AG04449 (cell line): ENCODE data around the gene OR6C76.
"Not testable (repeated sequence)": the region's sequence is repeated elsewhere in the genome, so short reads cannot be mapped to it uniquely, and the experiment has no call there.

Experiments
- CTCF ChIA-PET: fragments of 350-600 bp; formaldehyde crosslinking; extraction: SDS; loops from one replicate; lab custom pipeline; 2021; ENCODE audit warnings: antibody characterized with exemption; lab: Yijun Ruan, JAX
- POLR2A ChIA-PET: fragments of 400-600, 350-600 bp; formaldehyde crosslinking; extraction: SDS; loops from one replicate; lab custom pipeline; 2020; ENCODE audit warnings: antibody characterized with exemption, inconsistent platforms; lab: Yijun Ruan, JAX
- DNase-seq: peaks from one replicate; pipeline ENCODE4 v3.0.0-alpha.2; 2010; ENCODE audit warnings: low read depth, low spot score
- H3K4me3 ChIP-seq: 2 replicates; pipeline ENCODE4 v1.5.1; 2011; ENCODE audit warnings: low read depth, mild to moderate bottlenecking, control low read depth, low read length
- TF ChIP-seq, protein P1 (sequence below): IDR thresholded peaks from one replicate; pipeline ENCODE4 v1.5.1; 2011; ENCODE audit warnings: mild to moderate bottlenecking, moderate library complexity, low read length, control low read depth, inconsistent platforms; ENCODE audit not compliant: insufficient read depth; ENCODE audit errors: missing control alignments

The OR6C76 gene

DNA sequence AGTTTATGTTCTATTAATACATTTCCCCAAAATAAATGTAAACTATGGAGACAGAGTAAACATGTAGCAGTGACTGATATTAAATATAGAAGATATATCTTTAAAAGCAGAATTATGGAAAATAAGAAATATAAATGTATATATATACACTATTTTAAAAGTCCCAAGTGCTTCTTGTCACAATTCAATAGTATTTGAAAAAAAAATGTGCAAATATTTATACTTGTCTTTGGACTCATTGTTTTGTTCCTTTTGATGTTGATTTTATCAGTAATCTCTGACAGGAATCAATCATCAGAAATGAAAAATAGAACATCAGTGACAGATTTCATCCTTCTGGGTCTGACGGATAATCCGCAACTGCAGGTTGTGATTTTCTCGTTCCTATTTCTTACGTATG, at the start of gene OR6C76:
Gene OR6C76 (plus strand): TSS at position 301 of the 400 bp plus-strand sequence. CDS start 0 bp downstream, at position 301.
- ChIA-PET POLR2A (no interaction called here), CTCF (no interaction called here)
- TF ChIP-seq, protein P1, sequence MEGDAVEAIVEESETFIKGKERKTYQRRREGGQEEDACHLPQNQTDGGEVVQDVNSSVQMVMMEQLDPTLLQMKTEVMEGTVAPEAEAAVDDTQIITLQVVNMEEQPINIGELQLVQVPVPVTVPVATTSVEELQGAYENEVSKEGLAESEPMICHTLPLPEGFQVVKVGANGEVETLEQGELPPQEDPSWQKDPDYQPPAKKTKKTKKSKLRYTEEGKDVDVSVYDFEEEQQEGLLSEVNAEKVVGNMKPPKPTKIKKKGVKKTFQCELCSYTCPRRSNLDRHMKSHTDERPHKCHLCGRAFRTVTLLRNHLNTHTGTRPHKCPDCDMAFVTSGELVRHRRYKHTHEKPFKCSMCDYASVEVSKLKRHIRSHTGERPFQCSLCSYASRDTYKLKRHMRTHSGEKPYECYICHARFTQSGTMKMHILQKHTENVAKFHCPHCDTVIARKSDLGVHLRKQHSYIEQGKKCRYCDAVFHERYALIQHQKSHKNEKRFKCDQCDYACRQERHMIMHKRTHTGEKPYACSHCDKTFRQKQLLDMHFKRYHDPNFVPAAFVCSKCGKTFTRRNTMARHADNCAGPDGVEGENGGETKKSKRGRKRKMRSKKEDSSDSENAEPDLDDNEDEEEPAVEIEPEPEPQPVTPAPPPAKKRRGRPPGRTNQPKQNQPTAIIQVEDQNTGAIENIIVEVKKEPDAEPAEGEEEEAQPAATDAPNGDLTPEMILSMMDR, result no peak
- H3K4me3 ChIP-seq, result no peak within 1 kb of the TSS
- no peak for DNase-seq

DNA sequence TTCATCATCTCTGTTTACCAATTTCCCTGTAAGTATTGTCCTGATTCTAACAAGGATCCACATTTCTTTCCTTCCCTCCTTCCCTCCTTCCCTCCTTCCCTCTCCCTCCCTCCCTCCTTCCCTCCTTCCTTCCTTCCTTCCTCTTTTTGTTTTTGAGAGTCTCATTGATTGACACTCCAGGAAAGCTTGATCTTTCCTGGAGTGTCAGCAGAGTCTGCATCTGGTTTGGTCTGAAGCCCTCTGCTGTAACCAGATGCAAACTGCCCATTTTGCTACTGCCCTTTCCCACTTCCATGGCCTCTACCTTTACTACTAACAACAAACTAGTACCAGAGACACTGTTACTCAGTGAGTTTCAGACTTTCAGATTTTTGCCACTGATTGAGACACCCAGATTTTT, 40.2 kb upstream of the OR6C76 start:
- CTCF ChIA-PET, result no interaction called here

DNA sequence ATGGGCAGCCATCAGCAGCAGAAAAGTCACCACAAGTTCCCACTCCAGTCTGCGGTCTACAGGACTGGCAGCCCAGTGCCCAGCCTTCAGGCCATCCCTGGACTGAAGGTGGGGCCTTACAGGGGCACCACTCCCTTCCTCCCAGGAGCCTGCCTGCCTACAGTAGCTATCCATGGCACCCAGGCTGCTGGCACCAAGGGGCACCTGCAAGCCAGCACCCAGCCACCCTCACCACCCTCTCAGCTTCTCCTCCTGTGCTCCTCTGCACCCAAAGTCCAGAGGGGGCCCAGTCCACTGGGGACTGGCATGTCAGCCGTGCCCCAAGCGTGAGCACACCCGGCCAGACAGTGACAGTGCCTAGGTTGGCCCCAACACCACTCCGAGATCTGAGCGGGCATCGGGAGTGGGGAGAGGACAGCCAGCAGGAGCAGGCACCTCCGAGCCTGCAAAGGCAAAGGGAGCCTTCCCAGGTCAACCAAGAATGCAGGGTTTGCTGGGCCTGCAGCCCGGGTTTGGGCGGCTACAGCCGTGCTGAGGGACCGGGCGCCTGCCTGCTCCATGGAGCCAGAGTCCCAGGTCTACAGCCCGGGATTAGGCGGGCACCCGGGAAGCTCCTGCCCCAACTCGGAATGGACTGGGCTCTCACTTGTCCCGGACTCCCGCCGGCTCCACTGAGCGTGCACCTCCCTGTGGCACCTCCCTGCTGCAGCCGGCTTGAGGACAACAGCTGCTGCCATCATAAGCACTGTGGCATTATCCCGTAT, 33.8 kb upstream of the OR6C76 start:
- DNase-seq, result no peak
- ChIA-PET CTCF (no interaction called here), POLR2A (no interaction called here)
- TF ChIP-seq, protein P1, result no peak
- no peak overlapping the region for H3K4me3 ChIP-seq

More for the DNA sequence above, 40.2 kb upstream of the OR6C76 start:
- POLR2A ChIA-PET, result no interaction called here
- TF ChIP-seq, protein P1, result no peak
- H3K4me3 ChIP-seq, result no peak overlapping the region
- no peak for DNase-seq

DNA sequence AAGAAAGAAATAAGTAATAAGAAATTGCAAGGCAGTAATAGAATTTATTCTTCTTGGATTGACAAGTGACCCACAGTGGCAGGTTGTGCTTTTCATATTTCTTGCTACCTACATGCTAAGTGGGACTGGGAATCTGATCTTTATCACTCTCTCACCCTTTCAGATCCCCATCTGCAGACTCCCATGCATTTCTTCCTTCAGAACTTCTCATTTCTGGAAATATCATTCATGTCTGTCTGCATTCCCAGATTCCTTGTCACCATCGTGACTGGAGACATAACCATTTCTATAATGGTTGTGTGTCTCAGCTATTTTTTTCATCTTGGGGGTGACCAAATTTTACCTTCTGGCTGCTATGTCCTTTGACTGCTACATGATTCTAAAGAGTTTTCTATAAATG, 29.7 kb upstream of the OR6C76 start:
- H3K4me3 ChIP-seq, result no peak overlapping the region
- CTCF ChIA-PET, result no interaction called here
- TF ChIP-seq, protein P1, result no peak
- no peak for DNase-seq
- POLR2A ChIA-PET, result no interaction called here

DNA sequence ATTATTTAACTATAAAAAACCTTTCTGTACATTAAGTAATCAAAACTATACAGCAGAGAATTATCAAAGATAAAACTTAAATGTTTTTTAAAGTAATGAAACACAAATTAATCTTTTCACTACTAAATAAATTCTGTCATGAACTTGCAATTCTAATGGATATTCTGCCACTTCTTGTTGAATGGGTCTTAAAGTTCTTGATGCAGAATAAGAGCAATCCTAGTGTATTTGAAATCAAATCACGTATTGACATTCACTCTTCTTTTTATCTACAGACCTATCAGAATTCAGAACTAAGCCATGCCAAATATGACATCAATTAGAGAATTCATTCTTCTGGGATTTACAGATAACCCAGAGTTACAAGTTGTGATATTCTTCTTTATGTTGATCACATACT, 25.8 kb upstream of the OR6C76 start, which contains the start of gene OR6C65:
Gene OR6C65 (plus strand): TSS at position 301 of the 400 bp plus-strand sequence. CDS start 0 bp downstream, at position 301.
- ChIA-PET CTCF (no interaction called here), POLR2A (no interaction called here)
- no peak for DNase-seq
- TF ChIP-seq, protein P1, result no peak
- H3K4me3 ChIP-seq, result no peak within 1 kb of the TSS

DNA sequence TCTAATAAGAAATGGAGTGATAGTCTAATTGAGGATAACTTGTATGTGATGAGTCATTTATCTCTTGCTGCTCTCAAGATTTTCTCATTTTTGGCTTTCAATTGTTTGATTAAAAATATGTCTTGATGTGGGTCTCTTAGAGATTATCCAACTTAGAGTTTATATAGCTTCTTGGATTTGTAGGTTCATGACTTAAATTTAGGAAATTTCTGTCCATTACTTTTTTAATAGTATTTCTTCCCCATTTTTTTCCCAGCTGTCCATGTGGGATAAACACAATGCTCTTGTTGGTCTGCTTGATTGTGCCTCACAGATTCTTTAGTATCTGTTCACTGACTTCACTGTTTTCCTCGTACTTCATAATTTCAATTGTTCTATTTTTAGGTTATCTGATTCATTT, 18.2 kb upstream of the OR6C76 start:
- DNase-seq, result no peak
- H3K4me3 ChIP-seq, result no peak overlapping the region
- ChIA-PET CTCF (no interaction called here), POLR2A (no interaction called here)
- TF ChIP-seq, protein P1, result no peak

DNA sequence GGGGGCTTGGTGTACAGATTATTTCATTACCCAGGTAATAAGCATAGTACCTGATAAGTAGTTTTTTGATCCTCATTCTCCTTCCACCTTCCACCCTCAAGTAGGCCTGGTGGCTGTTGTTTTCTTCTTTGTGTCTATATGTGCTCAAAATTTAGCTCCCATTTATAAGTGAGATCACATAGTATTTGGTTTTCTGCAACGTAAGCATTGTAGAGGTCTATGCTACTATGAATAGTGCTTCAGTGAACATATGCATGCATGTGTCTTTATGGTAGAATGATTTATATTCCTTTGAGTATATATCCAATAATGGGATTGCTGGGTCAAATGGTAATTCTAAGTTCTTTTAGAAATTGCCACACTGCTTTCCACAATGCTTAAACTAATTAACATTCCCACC, 16.9 kb upstream of the OR6C76 start:
- H3K4me3 ChIP-seq, DNase-seq, POLR2A ChIA-PET, CTCF ChIA-PET: not testable (repeated sequence)

DNA sequence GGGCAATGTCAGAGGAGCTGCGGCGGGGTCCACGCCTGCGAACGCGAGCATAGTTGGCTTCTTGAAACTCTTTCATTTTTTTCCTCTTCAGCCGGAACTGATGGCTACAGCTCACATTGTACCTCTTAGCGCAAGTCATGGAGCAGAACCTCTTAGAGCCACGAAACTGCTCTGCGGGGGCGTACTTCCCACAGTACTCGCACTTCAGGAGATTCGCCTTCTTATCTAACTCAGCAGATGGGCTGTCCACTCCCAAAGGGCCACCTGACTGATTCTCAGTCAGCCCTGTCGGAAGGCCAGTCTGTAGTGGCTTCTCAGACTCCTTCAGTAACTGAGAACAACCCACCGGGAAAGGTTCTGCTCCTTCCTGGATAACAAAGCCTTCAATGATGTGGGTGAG, 13.9 kb upstream of the OR6C76 start:
- CTCF ChIA-PET, DNase-seq, POLR2A ChIA-PET, H3K4me3 ChIP-seq: not testable (repeated sequence)

DNA sequence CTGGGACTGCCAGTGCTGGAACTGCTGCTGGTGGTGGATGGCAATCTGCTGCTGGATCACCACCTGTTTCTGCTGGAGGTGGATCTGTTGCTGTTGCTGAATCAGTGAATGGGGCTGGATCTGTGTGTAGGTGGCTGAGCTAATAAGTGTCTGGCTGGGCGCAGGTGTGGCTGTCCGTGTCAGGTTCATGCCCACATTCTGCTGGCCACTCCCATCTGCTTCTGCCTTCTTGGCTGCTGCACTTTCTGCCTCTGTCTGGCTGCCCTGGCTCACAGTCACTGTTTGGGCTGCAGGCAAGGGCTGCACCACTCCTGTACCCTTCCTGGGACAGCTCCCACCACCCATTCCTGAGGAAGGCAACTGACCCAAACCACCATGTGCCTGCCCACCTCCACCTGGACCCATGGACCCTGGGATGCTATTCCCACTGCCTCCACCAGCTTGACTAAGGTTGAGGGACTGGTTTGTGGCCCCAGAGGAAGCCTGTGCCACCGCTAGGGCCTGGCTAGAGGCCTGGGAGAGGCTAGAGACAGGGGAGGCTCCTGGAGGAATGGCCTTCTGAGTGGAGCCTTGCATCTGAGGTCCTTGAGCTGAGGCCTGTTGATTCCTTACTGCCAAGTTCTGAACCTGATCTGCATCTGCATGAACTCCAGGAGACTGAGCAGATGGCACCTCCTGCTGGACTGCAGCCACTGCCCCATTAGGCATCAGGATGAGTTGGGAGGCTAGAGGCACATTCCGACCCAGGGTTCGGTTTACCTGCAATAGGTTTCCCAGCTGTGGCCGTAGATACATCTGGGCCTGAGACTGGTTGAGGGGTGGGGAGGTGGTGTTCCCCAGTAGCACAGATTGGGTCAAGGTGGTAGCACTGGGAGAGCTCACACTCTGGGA, 12.3 kb upstream of the OR6C76 start:
- DNase-seq, H3K4me3 ChIP-seq, CTCF ChIA-PET, POLR2A ChIA-PET: not testable (repeated sequence)
